Immature natural killer cell (primary cell): ENCODE data around the gene SLC2A1. TPM values are rescaled to one million over a fixed set of nuclear protein-coding genes. Genes with fewer than 3 reads are reported as not detected.
A peak's percentile ranks its signal among the peaks of the same experiment; 100 is the strongest.

Experiments used
- DNase-seq, 3 donors: peaks; one replicate each; pipeline ENCODE4 v3.0.0; 2022; ENCODE audit warnings: mixed read lengths in 1 of 3
- H3K27ac Mint-ChIP-seq, 6 donors: one replicate each; pipeline ENCODE4 v1.8.0; 2020; ENCODE audit warnings: mixed read lengths in 6 of 6, mild to moderate bottlenecking in 5 of 6, inconsistent platforms in 4 of 6, moderate library complexity in 3 of 6
- H3K27me3 Mint-ChIP-seq, 3 donors: one replicate each; pipeline ENCODE4 v1.8.0; 2020 to 2021; ENCODE audit warnings: low read depth in 3 of 3, mild to moderate bottlenecking in 3 of 3, mixed read lengths in 3 of 3, moderate library complexity in 3 of 3, inconsistent platforms in 1 of 3
- H3K36me3 Mint-ChIP-seq, 3 donors: one replicate each; pipeline ENCODE4 v1.8.0; 2020; ENCODE audit warnings: mixed read lengths in 3 of 3, inconsistent platforms in 2 of 3, mild to moderate bottlenecking in 2 of 3
- H3K4me1 Mint-ChIP-seq, 2 donors: one replicate each; pipeline ENCODE4 v1.8.0; 2020; ENCODE audit warnings: inconsistent platforms in 2 of 2, mild to moderate bottlenecking in 2 of 2, mixed read lengths in 2 of 2, moderate library complexity in 1 of 2
- H3K4me3 Mint-ChIP-seq, 5 donors: one replicate each; pipeline ENCODE4 v1.8.0; 2020; ENCODE audit warnings: mild to moderate bottlenecking in 5 of 5, mixed read lengths in 5 of 5, inconsistent platforms in 3 of 5, moderate library complexity in 3 of 5
- H3K9me3 Mint-ChIP-seq, 6 donors: one replicate each; pipeline ENCODE4 v1.8.0; 2020; ENCODE audit warnings: mild to moderate bottlenecking in 6 of 6, mixed read lengths in 6 of 6, inconsistent platforms in 4 of 6, moderate library complexity in 3 of 6
- polyA plus RNA-seq, 3 donors: library from polyadenylated mRNA; unstranded; fragments of 300-500 nt; fragmentation: Illumina TruSeq; gene quantifications; one replicate each; pipeline ENCODE4 v1.2.3, GENCODE V29; 2021

SLC2A1 gene
- polyA plus RNA-seq, 3 donors from 2014 or later, result 39.1 to 55.0 (median 42.4) TPM

DNA sequence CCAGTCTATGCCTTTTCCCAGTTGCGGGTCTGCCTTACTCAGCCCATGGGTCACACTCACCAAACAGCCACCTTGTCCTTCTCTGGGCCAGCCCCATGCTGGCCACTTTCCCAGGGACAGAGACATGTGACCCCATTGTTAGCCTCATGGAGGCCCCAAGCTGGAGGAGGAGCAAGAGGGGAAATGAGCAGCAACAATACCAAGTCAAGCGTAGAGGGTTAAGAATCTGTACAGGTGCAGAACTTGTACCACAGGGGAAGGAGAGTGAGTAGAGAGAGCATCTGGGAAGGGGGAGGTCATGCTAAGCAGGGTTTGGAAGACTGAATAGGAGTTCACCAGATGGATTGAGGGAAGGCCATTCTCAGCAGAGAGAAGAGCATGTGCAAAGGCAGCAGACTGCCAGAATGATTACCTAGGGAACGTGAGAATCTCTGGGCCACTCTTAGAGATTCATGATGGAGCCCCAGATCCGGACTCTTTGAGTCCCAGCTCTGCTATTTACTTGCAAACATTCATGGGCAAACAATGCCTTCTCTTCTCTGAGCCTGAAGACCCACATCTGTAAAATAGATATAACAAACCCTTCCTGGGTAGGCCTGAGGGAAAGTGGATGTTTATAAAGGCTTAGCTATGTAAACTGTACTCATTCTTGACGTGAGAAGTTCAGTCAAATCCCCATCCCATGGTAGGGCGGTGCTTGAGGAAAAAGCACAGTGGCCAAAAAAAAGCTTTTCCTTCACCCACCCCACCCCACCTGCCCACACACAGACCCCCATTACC lies 2.8 kb upstream of the SLC2A1 start:
- Mint-ChIP-seq H3K4me1 (peaks cover 36 to 44% of the 10 kb centered on the region in 2 donors), H3K27ac (peak overlapping the region in 4 of 6 donors; percentile 6 to 71 (median 39)), H3K9me3 (no peaks in the 10 kb centered on the region), H3K4me3 (peak overlapping the region; percentile 11 to 70 (median 63)), H3K27me3 (peaks cover 2 to 17% (median 16%) of the 10 kb centered on the region in 3 donors), H3K36me3 (peaks cover 0 to 11% (median 3%) of the 10 kb centered on the region in 3 donors)
- DNase-seq, result no peak

DNA sequence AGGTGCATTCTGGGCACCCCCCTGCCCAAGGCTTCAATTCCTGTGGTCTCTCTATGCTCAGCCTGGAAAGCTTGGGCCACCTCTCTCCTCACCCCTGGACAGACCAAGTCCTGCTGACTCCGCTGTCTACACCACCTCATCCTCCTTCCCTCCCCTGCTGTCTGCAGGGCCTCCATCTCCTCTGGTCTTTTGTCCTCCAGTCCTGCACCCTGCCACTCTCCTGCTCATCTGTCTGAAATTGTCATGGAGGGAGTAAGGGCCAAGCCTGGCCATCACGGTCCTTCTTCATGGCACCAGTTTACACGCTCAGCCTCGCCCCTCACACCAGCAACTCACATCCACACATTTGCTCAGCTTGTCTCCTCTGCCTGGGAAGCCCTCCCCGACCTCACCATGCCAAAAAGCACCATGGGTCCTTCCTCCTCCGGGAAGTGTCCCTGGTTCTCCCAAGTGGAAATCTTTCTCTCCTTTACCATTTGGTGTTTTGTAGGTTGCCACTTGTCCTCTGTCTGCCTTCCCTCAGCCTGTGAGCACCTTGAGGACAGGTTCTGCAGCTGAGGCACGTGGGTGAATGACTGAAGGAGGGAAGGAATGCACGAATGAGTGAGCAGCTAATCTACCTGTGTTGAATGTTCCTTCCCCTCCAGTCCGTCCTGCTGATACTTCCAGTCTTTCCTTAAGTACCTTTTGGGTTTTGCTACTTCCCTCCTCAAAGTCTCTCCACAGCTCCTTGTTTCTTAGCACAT lies 2.1 kb upstream of the SLC2A1 start:
- Mint-ChIP-seq H3K4me3 (peak overlapping the region; percentile 50 to 70 (median 66)), H3K27ac (peak overlapping the region in 5 of 6 donors; percentile 27 to 71 (median 45)), H3K36me3 (peaks cover 0 to 10% (median 3%) of the 10 kb centered on the region in 3 donors), H3K9me3 (no peaks in the 10 kb centered on the region), H3K27me3 (peaks cover 2 to 17% (median 16%) of the 10 kb centered on the region in 3 donors), H3K4me1 (peaks cover 40 to 48% of the 10 kb centered on the region in 2 donors)
- no peak for DNase-seq

- Mint-ChIP-seq H3K36me3 (peaks cover 0 to 5% (median 3%) of the 10 kb centered on the region in 3 donors), H3K4me1 (peaks cover 47 to 55% of the 10 kb centered on the region in 2 donors), H3K4me3 (peak overlapping the region; percentile 7 to 96 (median 53)), H3K9me3 (no peaks in the 10 kb centered on the region), H3K27ac (peak overlapping the region in 3 of 6 donors; percentile 34 to 57 (median 45)), H3K27me3 (peaks cover 2 to 22% (median 16%) of the 10 kb centered on the region in 3 donors)
- DNase-seq, result no peak
These were observed 1.4 kb upstream of the SLC2A1 start for GRCh38 chr1:42960122-42960390.

GRCh38 chr1:42957880-42958487 lies 684 bp downstream of the SLC2A1 start:
- peaks cover 61 to 66% of the 10 kb centered on the region in 2 donors for H3K4me1 Mint-ChIP-seq
- H3K4me3 Mint-ChIP-seq, result peak overlapping the region; percentile 90 to 97 (median 91)
- H3K27me3 Mint-ChIP-seq, result peaks cover 2 to 22% (median 18%) of the 10 kb centered on the region in 3 donors
- peak; percentile 63 to 66 (median 63) for DNase-seq
- H3K9me3 Mint-ChIP-seq, result no peaks in the 10 kb centered on the region
- peak overlapping the region; percentile 85 to 94 (median 88) for H3K27ac Mint-ChIP-seq
- peaks cover 3 to 7% (median 4%) of the 10 kb centered on the region in 3 donors for H3K36me3 Mint-ChIP-seq

DNA sequence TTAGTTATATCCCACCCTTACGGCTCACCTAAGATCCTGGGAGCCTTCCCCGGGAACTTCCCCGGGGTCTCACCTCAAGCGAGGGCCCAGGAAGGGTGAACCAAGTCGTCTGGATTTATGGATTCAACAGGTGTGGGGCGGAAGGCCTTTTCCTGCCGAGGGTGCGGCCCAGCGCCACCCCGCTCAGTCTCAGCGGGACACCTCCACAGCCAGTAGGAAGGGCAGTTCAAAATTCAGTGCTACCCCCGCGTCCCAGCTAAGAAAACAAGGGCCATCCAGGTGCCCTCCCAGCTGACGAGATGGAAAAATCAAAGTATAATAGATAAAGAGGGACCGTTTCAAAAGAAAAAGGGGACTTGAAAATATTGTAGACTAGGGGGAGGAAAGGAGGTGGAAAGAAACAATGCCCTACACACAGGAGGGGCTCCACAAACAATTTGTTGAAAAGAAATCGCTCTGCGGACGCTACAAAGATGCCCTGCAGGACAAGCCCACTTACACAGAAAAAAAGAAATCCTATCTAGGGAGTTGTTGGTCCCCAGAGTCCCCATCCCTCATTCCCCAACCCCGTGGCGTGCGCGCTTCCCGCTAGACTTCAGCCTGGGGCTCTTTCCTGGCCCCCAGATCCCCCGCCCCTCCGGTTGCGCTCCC lies 1.3 kb downstream of the SLC2A1 start:
- H3K4me1 Mint-ChIP-seq, result peaks cover 67 to 71% of the 10 kb centered on the region in 2 donors
- peaks cover 3 to 7% (median 4%) of the 10 kb centered on the region in 3 donors for H3K36me3 Mint-ChIP-seq

DNA sequence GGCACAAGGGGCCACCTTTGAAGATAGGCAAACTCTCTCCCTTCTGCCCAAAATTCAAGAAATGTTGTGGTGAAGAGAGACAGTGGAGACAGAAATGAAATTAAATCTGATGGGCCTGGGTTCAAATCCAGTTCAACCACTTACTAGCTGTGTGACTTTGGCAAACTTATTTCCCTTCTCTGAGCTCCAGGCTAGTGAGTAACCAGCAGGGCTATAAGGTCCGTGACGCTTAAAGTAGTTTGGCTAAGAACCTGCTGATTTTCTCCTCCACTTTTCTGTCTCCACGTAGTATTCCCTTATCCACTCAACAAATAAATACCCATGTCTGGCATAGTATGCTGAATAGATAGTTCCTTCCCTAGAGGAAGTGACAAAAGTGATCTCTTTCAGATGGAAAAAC lies 1.9 kb downstream of the SLC2A1 start:
- H3K4me3 Mint-ChIP-seq, result peak overlapping the region; percentile 90 to 97 (median 91)
- no peaks in the 10 kb centered on the region for H3K9me3 Mint-ChIP-seq
- H3K27me3 Mint-ChIP-seq, result peaks cover 2 to 23% (median 17%) of the 10 kb centered on the region in 3 donors
- H3K4me1 Mint-ChIP-seq, result peaks cover 73 to 77% of the 10 kb centered on the region in 2 donors
- DNase-seq, result no peak
- peaks cover 3 to 7% (median 4%) of the 10 kb centered on the region in 3 donors for H3K36me3 Mint-ChIP-seq
- peak overlapping the region; percentile 85 to 94 (median 88) for H3K27ac Mint-ChIP-seq

More for the DNA sequence above, 1.3 kb downstream of the SLC2A1 start:
- H3K27me3 Mint-ChIP-seq, result peaks cover 2 to 22% (median 17%) of the 10 kb centered on the region in 3 donors
- H3K4me3 Mint-ChIP-seq, result peak overlapping the region; percentile 90 to 97 (median 91)
- H3K27ac Mint-ChIP-seq, result peak overlapping the region; percentile 85 to 94 (median 88)
- DNase-seq, result no peak
- no peaks in the 10 kb centered on the region for H3K9me3 Mint-ChIP-seq

DNA sequence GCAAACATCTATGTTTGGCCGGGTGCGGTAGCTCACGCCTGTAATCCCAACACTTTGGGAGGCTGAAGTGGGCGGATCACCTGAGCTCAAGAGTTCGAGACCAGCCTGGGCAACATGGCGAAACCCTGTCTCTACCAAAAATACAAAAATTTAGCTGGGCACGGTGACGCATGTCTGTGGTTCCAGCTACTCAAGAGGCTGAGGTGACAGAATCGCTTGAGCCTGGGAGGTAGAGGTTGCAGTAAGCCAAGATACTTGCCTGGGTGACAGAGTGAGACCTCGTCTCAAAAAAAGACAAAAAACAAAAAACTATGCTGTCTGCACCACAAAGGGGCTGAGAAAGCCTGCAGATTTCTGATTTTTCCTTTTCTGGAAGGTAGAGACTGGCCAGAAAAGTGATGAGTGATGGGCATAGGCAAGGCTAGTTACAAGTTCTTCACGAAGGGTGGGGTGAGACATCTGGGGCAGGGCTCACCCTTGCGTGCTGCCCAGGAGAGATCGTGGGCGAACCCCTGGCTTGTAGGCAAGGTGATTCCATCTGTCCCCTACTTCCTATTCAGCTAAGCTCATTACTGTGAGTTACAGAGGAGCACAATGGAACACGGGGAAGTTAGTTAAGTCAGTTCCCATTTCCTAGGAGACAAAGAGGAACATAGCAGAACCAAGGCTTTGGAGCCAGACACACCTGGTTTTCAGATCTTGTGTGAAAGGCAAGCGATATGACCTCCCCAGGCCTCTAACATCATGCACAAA lies 3.2 kb downstream of the SLC2A1 start:
- Mint-ChIP-seq H3K36me3 (peaks cover 3 to 7% (median 4%) of the 10 kb centered on the region in 3 donors), H3K27me3 (peaks cover 2 to 25% (median 19%) of the 10 kb centered on the region in 3 donors), H3K4me3 (peak overlapping the region; percentile 85 to 97 (median 86)), H3K9me3 (no peaks in the 10 kb centered on the region), H3K27ac (peak overlapping the region; percentile 88 to 97 (median 97)), H3K4me1 (peaks cover 76 to 81% of the 10 kb centered on the region in 2 donors)
- DNase-seq, result peak; percentile 64 to 77 (median 65)

DNA sequence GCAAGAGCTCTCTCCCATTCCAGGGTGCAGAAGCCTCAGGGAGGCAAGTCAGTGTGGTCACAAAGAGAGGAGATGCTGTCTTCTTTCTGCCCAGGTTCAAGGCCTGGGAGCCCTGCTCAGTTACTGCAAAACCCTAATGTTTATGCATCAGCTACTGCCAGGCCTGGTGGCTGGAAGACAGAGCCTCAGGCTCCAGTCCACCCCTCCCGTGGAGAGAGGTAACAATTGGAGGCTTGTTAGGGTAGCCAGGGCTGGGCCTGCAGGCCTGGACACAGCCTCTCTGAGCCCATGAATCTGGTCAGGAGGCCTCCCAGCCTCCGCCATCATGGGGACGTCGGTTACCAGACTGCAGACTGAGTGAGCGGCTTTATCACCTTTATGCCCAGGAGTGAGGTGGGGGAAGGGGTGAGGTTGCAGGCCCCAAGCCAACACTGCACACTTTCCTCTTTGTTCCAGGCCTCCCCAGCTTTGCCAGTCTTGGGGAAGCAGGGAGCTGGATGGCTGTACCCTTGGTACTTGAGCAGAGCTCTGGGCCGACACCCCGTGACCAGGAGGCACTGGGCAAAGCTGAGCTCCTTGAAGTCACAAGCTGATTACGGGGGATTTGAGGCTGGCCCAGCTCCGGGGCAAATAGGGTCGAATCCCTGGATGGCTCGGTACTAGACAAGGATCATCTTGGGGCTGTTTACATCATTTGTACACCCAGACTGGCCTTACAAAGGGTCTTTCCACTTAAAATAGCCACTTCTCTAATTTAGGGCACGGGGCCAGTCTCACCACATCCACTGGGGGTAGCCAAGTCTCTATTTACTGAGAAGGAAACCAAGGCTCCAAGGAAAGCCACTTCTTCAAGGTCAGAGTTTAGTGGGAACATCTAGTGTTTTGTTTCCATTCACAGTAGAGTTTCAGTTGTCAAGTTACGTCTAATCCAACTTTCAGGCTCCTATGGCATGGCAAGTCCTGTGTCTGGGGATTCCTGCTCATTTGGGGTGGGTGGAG lies 5.2 kb downstream of the SLC2A1 start:
- no peaks in the 10 kb centered on the region for H3K9me3 Mint-ChIP-seq
- H3K36me3 Mint-ChIP-seq, result peaks cover 3 to 10% (median 4%) of the 10 kb centered on the region in 3 donors
- DNase-seq, result no peak
- H3K4me3 Mint-ChIP-seq, result peak overlapping the region; percentile 75 to 94 (median 83)
- peak overlapping the region; percentile 80 to 92 (median 85) for H3K27ac Mint-ChIP-seq
- peaks cover 86 to 88% of the 10 kb centered on the region in 2 donors for H3K4me1 Mint-ChIP-seq
- peaks cover 0 to 21% (median 12%) of the 10 kb centered on the region in 3 donors for H3K27me3 Mint-ChIP-seq

GRCh38 chr1:42952303-42953001 lies 6.2 kb downstream of the SLC2A1 start:
- Mint-ChIP-seq H3K36me3 (peaks cover 3 to 10% (median 4%) of the 10 kb centered on the region in 3 donors), H3K4me3 (peak overlapping the region; percentile 75 to 94 (median 83)), H3K9me3 (peaks cover 0 to 1% (median 0%) of the 10 kb centered on the region in 6 donors), H3K4me1 (peaks cover 96 to 97% of the 10 kb centered on the region in 2 donors), H3K27me3 (peaks cover 0 to 19% (median 17%) of the 10 kb centered on the region in 3 donors), H3K27ac (peak overlapping the region; percentile 84 to 95 (median 90))
- no peak for DNase-seq

DNA sequence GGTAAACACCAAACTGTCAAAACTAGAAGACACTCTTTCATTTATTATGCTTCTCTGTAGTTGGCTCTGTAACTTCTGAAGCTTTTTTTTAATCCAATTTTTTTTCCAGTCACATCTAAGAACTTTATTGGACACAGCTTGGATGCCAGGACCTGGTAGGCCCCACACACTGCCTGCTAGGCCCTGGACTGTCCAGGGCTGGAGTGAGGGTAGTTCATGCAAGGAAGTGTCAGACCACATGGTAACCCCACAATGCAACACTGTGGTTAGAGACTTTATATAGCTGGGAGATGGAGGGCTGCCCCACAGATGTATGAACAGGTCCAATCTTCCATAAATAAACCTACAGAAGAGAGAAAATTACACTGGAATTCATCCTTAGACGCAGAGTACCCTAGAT lies 7.1 kb downstream of the SLC2A1 start:
- Mint-ChIP-seq H3K27ac (peak overlapping the region; percentile 84 to 95 (median 90)), H3K4me1 (peaks cover 96 to 97% of the 10 kb centered on the region in 2 donors), H3K4me3 (peak overlapping the region; percentile 75 to 94 (median 83)), H3K9me3 (peaks cover 0 to 1% (median 0%) of the 10 kb centered on the region in 6 donors), H3K27me3 (peaks cover 0 to 17% (median 13%) of the 10 kb centered on the region in 3 donors), H3K36me3 (peaks cover 3 to 7% (median 4%) of the 10 kb centered on the region in 3 donors)
- peak; percentile 58 to 62 (median 60) for DNase-seq

DNA sequence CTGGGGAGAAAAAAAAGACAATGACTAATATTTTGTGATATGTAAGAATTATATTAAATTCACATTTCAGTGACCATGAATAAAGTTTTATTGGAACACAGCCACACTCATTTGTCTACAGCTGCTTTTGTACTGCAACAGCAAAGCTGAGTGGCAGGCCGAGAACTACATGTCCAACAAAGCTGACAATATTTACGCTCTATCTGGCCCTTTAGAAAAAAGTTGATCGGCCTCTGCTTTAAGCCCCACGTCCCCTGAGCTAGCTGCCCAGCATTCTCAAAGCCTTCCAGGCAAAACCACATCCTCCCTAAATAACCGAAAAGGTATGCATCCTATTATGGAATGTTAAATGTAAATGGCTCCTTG lies 8.6 kb downstream of the SLC2A1 start:
- Mint-ChIP-seq H3K36me3 (peaks cover 3 to 10% (median 4%) of the 10 kb centered on the region in 3 donors), H3K9me3 (peaks cover 0 to 1% (median 0%) of the 10 kb centered on the region in 6 donors), H3K27me3 (peaks cover 0 to 17% (median 16%) of the 10 kb centered on the region in 3 donors), H3K27ac (peak overlapping the region; percentile 65 to 82 (median 71)), H3K4me1 (peaks cover 99 to 100% of the 10 kb centered on the region in 2 donors), H3K4me3 (peak overlapping the region; percentile 22 to 76 (median 69))
- DNase-seq, result no peak
